ENCODE measurements around the gene PYGO2.
"Not testable (repeated sequence)": the region's sequence is repeated elsewhere in the genome, so short reads cannot be mapped to it uniquely, and the experiment has no call there.

Gene PYGO2

GRCh38 chr1:154912755-154913154, 48.8 kb downstream of the PYGO2 start:
- H3K4me1 ChIP-seq, result no peaks in the 10 kb centered on the region
- no peaks in the 10 kb centered on the region for H3K27me3 ChIP-seq
- TF ChIP-seq CTCF (IDR thresholded peaks at IDR 0.05; ENCODE audit: low read depth, low read length), result no peak
- no peaks in the 10 kb centered on the region for H3K36me3 ChIP-seq
- no peaks in the 10 kb centered on the region for H3K9me3 ChIP-seq
- no peak overlapping the region for H3K4me3 ChIP-seq (ENCODE audit: low read depth, low read length)
- no peak for DNase-seq

- Histone ChIP-seq H3K4me1 (no peaks in the 10 kb centered on the region), H3K36me3 (no peaks in the 10 kb centered on the region), H3K4me3 (ENCODE audit: low read depth, low read length) (no peak overlapping the region), H3K9me3 (no peaks in the 10 kb centered on the region), H3K27me3 (no peaks in the 10 kb centered on the region)
- no peak for TF ChIP-seq CTCF (IDR thresholded peaks at IDR 0.05; ENCODE audit: low read depth, low read length)
- DNase-seq, result no peak
Measured at GRCh38 chr1:154911691-154912550, 49.7 kb downstream of the PYGO2 start.

- DNase-seq, result no peak
- no peaks in the 10 kb centered on the region for H3K9me3 ChIP-seq
- H3K4me3 ChIP-seq (ENCODE audit: low read depth, low read length), result no peak overlapping the region
- H3K36me3 ChIP-seq, result no peaks in the 10 kb centered on the region
- no peaks in the 10 kb centered on the region for H3K27me3 ChIP-seq
- no peaks in the 10 kb centered on the region for H3K4me1 ChIP-seq
- no peak for TF ChIP-seq CTCF (IDR thresholded peaks at IDR 0.05; ENCODE audit: low read depth, low read length)
Measured at GRCh38 chr1:154910851-154911250, 50.7 kb downstream of the PYGO2 start.

GRCh38 chr1:154908937-154909336, 52.6 kb downstream of the PYGO2 start:
- DNase-seq, result no peak
- no peaks in the 10 kb centered on the region for H3K36me3 ChIP-seq
- H3K9me3 ChIP-seq, result no peaks in the 10 kb centered on the region
- no peak for TF ChIP-seq CTCF (IDR thresholded peaks at IDR 0.05; ENCODE audit: low read depth, low read length)
- H3K4me1 ChIP-seq, result no peaks in the 10 kb centered on the region
- no peak overlapping the region for H3K4me3 ChIP-seq (ENCODE audit: low read depth, low read length)
- H3K27me3 ChIP-seq, result no peaks in the 10 kb centered on the region

- H3K4me1 ChIP-seq; H3K36me3 ChIP-seq; H3K27me3 ChIP-seq; DNase-seq; H3K4me3 ChIP-seq (ENCODE audit: low read depth, low read length); H3K9me3 ChIP-seq: not testable (repeated sequence)
Measured at GRCh38 chr1:154908129-154908528, 53.5 kb downstream of the PYGO2 start.
